Activated T-cell treated with anti-CD3 and anti-CD28 coated beads for 24 hours (primary cell): ENCODE measurements around the gene CUL7.
"Not testable (repeated sequence)": the region's sequence is repeated elsewhere in the genome, so short reads cannot be mapped to it uniquely, and the experiment has no call there.

ENCODE experiments used
- DNase-seq: peaks from one replicate; pipeline ENCODE4 v3.0.0-alpha.2; 2020; ENCODE audit warnings: low read depth

CUL7 gene

DNA sequence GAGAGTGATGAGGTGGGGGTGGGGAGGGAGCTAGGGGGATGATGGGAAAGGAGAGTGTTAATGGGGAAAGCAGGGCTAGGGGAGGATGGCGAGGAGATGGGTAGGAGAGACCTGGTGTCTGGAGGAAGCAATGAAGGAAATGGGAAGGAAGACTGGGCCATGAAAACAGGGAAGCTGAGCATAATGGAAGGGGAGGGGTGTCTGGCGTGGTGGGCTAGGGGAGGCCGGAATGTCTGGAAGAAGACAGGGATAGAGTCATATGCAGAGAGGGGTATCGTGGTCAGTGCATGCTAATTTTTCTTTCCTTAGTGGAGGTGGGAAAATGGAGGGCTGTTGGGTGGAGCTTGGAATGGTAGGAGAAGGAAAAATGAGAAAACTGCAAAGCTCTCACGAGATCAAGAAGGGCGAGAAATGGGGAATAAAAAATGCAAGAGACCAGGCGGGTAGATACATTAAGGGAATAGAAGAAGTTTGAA is 39.2 kb downstream of the CUL7 start:
- DNase-seq: no peak

DNA sequence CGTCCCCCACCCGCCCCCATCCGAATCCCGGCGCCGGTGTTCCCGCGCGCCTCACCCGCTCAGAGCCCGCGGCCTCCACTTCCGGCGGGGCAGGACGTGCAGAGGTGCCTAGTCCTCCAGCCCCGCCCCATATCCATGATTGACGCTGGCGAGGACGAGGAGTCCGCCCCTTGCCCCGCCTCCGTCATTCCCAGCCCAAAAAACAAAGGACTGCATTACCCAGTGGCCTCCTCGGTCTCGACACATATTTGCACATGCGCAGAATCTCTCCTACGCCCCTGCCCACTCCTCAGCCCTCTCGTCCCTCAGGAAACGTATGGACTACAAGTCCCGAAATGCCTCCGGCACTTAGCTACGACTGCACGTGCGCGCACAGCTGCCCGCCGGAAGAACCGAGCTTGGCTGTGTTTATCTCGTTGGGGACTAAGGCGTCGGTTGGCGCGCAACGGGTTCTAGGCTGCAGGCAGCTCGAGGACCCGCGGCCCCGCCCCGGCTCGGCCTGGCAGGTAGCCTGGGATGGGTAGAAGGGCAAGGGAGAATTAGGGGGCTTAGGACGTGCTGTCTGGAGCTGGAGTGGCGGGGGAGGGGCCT is 39.7 kb downstream of the CUL7 start, which contains the start of the genes KLHDC3 and MEA1:
Gene KLHDC3 (plus strand): TSS at position 407 of the 591 bp plus-strand sequence. CDS start 2,944 bp downstream, outside the sequence.
Gene MEA1 (minus strand): TSS at position 104 of the 591 bp plus-strand sequence. CDS start 133 bp downstream, outside the sequence.
- DNase-seq: peak; percentile 99

DNA sequence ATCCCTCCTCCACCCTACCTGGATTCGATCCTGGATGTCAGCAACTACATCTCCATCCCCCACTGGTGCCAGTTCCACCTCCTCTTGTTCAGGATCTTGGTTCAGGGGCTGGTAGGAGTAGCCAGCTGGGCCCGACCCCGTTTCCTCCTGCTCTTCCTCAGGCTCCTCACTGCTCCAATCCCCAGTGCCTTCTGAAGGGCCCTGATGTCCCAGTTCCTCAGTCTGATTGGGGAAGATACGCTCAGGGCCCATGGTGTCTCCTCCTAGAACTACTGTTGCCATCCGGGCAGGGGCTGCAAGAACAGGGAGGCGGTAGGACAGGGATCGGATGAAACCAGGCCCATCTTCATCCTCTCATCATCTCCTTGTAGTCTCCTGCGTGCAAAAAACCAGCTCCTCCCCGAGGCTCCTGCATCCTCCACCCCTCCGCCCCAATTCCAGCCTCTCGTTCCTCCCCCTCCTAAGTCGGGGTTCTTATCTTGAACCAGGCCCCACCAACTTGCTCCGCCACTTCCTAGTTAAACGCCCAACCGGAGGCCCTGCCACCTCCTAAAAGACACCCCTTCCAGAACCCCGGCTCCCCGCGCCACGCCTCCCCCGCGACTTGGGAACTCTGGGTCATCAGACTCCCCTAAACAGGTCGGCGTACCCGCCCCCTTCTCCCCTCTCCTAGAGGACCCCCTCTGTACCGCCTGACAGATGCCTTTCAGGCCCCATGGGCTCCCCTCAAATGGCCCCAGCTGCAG is 40.4 kb downstream of the CUL7 start:
- no peak for DNase-seq

DNA sequence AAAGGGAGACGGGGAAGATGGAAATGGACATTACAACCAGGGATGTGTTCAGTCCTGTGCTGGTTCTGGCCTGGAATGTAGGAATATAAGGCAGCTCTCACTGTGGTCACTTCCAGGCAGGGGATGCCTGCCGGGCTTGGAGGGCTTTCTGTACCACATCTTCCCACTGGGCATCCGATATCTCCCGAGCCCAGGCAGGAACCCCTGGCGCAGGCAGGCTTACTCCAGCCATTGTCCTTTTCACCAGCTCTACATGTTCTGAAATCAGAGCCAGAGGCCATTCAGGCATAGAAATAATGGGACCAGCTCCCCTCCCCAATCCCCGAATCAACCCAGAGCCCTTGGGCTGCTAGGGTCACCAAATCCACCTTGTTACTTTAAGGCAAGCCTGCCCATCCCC is 41.3 kb downstream of the CUL7 start:
- DNase-seq: no peak

DNA sequence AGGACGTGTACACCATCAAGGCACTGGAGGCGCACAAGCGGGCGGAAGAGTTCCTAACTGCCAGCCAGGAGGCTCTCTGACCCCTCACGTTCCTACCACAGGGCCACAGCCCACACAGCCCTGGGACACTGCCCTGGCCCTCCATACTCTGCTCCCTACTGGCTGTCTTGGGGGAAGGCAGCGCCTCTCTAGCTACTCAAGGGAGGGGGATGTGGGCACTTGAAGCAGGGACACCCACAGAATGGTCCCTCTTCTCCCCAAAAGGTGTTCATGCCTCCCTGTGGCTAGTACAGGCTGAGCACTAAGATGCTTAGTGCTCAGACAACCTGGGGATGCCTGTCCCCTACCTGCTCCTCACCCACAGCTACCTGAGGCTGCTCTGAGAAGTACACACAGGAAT is 42.4 kb downstream of the CUL7 start:
- DNase-seq: no peak

DNA sequence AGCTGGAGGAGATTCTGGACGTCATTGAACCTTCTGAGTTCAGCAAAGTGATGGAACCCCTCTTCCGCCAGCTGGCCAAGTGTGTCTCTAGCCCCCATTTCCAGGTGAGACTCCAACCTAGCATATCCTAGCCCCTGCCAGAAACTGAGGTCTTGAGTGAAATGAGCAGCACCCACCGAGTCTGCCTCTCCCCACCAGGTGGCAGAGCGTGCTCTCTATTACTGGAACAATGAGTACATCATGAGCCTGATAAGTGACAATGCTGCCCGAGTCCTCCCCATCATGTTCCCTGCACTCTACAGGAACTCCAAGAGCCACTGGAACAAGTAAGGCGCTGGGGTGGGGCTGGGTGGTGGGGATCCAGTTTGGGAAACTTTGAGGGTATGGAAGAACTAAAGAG is 44.5 kb downstream of the CUL7 start:
- DNase-seq: no peak

DNA sequence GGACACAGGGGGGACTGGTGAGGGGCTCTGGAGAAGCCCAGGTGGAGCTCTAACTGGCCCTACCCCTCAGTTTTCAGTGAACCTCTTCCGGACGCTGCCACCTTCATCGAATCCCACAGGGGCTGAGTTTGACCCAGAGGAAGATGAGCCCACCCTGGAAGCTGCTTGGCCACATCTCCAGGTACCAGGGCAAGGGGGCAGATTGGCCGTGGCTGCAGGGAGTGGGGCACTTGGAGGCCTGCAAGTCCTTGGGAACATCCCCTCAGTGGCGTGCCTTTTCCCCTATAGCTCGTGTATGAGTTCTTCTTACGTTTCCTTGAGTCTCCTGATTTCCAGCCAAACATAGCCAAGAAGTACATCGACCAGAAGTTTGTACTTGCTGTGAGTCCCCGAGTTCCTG is 46.5 kb downstream of the CUL7 start:
- DNase-seq: no peak

DNA sequence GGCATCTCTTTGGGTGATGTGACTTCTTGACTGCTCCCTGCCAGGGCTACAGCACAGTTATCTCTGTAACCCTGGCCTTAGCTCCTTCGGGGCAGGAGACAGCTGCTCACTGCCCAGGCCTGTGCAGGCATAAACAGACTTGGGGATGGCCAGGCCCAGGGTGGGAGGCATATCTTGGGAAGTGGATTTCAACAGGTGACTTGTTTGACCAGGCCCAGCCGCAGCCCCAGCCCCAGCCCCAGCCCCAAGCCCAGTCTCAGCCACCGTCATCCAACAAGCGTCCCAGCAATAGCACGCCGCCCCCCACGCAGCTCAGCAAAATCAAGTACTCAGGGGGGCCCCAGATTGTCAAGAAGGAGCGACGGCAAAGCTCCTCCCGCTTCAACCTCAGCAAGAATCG is 47.4 kb downstream of the CUL7 start:
- no peak for DNase-seq

DNA sequence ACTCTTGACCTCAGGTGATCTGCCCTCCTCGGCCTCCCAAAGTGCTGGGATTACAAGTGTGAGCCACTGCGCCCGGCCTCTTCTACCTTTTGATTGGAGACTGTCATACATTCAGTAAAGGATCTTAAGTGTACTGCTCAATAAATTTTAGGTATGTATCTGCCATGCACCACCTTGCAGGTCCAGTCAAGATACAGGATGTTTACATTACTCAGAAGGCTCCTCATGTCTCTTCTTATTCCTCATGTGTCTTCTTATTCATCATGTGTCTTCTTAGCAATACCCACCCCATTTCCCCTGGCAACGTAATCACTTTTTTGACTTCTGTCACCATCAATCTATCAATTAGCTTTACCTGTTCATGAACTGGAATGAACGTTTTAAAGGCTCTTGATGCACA is 47.8 kb downstream of the CUL7 start:
- no peak for DNase-seq

DNA sequence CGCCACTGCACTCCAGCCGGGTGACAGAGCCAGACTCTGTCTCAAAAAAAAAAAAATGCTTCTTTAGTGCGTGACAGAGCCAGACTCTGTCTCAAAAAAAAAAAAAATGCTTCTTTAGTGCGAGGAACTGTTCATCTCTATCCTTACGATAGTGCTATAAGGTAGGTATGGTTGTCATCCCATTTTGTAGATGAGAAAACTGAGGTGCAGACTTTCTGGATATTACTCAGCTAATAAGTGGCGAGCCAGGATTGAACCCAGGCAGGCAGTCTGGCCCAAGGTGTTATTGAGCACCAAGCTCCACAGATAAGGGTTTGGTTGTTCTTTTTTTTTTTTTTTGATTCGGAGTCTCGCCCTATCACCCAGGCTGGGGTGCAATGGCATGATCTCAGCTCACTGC is 51.8 kb downstream of the CUL7 start:
- no peak for DNase-seq

DNA sequence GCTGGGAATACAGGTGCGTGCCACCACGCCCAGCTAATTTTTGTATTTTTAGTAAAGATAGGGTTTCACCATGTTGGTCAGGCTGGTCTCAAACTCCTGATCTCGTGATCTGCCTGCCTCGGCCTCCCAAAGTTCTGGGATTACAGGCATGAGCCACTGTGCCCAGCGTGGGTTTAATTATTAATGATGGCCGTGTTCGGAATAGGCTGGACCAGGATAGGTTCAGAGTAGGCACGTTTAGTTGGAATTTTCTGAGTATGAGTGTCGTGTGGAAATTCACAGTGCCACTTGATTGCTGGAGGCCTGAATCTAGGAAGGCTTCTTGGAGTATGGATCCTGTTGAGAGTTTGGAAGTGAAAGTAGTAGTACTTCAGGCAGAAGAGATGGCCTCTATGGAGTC is 55.4 kb downstream of the CUL7 start:
- not testable (repeated sequence) for DNase-seq

DNA sequence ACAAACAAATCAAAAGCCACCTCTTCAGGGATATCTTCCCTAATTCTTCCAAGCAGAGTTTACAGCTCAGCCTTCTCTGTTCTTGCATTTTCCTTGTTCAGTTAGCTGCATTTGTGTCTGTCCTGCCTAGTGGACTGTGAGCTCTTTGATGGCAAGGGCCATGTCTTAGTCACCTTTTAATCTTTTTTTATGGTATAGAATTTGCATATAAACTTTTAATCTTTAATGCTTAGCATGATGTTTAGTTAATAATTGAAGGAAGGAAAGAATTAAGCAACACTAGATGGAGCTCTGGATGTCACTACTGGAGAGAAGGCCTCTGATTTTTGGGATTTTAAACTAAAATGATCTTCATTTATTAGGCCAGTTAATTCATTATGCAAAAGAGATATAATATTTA is 57.1 kb downstream of the CUL7 start:
- no peak for DNase-seq

DNA sequence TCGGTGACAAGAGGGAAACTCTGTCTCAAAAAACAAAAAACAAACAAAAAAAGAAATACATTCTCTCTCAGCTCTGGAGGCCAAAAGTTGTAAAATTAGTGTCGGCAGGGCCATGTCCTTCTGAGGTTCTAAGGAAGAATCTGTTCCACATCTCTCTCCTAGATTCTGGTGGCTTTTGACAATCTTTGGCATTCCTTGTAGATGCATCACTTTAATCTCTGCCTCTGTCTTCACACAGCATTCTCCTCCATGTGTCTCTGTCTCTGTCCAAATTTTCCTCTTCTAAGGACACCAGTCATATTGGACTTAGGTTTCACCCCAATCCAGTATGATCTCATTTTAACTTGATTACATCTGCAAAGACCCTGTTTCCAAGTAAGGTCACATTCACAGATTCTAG is 60.2 kb downstream of the CUL7 start:
- DNase-seq: no peak

DNA sequence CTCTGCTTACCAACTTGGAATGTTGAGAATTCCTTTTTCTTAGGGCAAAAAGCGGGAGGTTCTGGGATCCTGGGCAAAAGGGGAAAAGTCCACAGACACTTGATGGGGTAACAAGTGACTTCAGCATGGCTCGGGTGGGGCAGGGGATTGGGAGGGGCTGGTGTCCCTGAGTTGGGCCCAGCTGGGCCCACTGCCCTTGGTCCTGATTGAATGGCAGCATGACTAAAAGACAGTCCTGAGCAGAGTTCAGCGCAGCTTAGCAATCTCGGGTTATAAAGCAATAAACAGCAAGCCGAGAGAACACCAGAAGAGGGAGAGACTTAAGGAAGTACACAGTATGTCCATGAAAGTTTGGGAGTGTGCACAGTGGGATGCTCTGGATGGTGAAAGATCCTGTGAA is 63.7 kb downstream of the CUL7 start:
- no peak for DNase-seq

DNA sequence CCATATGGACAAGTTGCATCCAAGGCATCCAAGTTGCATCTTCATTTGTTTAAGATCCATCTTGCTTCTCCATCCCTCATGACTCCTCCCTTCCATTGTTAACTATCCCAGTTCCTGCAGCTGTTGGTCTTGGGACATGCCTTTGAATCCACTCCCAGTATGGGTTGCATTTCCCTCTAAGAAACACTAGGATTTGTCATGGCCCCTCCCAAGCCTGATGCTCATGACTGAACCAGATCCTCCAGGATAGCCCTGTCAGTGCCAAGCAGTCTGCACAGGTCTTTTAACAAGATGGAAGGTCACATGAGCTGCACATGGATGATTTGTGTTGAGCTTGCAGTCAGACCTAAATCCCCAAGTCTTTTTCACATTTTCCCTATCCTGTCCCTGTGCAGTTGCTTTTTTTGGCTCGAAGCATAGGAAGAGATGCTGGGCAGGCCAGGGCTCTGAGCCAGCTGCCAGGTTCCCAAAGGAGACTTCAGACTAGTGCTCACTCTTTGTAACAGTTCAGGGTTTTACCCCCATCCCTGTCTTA is 65.1 kb downstream of the CUL7 start:
- DNase-seq: no peak
